Activated CD4-positive, alpha-beta T cell treated with anti-CD3 and anti-CD28 coated beads, Interleukin-2, amount 50 U/mL, for 16 hours (primary cell): Measurements from ENCODE around the gene RNU7-1.

Experiments
- DNase-seq: peaks from one replicate; pipeline ENCODE4 v3.0.0-alpha.2; 2020

RNU7-1 gene

GRCh38 chr12:6919588-6919987 lies 24.0 kb upstream of the RNU7-1 start:
- DNase-seq = no peak

- DNase-seq = no peak
These were observed 22.1 kb upstream of the RNU7-1 start for GRCh38 chr12:6921539-6921938.

- no peak for DNase-seq
These were observed 21.3 kb upstream of the RNU7-1 start for GRCh38 chr12:6921996-6922946.

GRCh38 chr12:6923003-6923732 lies 20.4 kb upstream of the RNU7-1 start:
- no peak for DNase-seq

- DNase-seq = no peak
These were observed 19.8 kb upstream of the RNU7-1 start for GRCh38 chr12:6923851-6924250.

GRCh38 chr12:6925239-6925539 lies 18.4 kb upstream of the RNU7-1 start:
- no peak for DNase-seq

- DNase-seq = no peak
These were observed 17.9 kb upstream of the RNU7-1 start for GRCh38 chr12:6925540-6926279.

- DNase-seq = peak; percentile 35
These were observed 16.1 kb upstream of the RNU7-1 start, which contains the start of gene ATN1 for GRCh38 chr12:6927379-6928021. Gene ATN1, plus strand, starts transcription at chr12:6927959. Its CDS starts 6,043 bp downstream, at chr12:6934002.

- DNase-seq = no peak
These were observed 15.5 kb upstream of the RNU7-1 start for GRCh38 chr12:6928022-6928702.

- DNase-seq = no peak
These were observed 14.8 kb upstream of the RNU7-1 start for GRCh38 chr12:6928703-6929407.

GRCh38 chr12:6929466-6930452 lies 13.9 kb upstream of the RNU7-1 start:
- no peak for DNase-seq

- DNase-seq = no peak
These were observed 10.8 kb upstream of the RNU7-1 start for GRCh38 chr12:6932766-6933165.

- DNase-seq = no peak
These were observed 9.5 kb upstream of the RNU7-1 start for GRCh38 chr12:6934110-6934509.

GRCh38 chr12:6935371-6936193 lies 8.0 kb upstream of the RNU7-1 start:
- DNase-seq = no peak

- no peak for DNase-seq
These were observed 7.4 kb upstream of the RNU7-1 start for GRCh38 chr12:6936194-6936635.

GRCh38 chr12:6936636-6937480 lies 6.8 kb upstream of the RNU7-1 start:
- peak; percentile 62 for DNase-seq

GRCh38 chr12:6937481-6938352 lies 5.9 kb upstream of the RNU7-1 start:
- peak; percentile 96 for DNase-seq
